Measurements from ENCODE around the gene ALK. TPM values are rescaled to one million over a fixed set of nuclear protein-coding genes. Genes with fewer than 3 reads are reported as not detected.

The ALK gene
- polyA plus RNA-seq, 1 experiment, result not detected

GRCh38 chr2:29310650-29311348 is 610.6 kb downstream of the ALK start:
- Histone ChIP-seq H3K4me3 (ENCODE audit: low read depth, low read length) (no peak overlapping the region), H3K27me3 (ENCODE audit: control insufficient read depth, insufficient read depth, low read length) (peaks cover 23% of the 10 kb centered on the region), H3K9me3 (ENCODE audit: control insufficient read depth, insufficient read depth, low read length) (no peaks in the 10 kb centered on the region), H3K27ac (ENCODE audit: low read depth, low read length) (no peak overlapping the region)
- TF ChIP-seq CTCF (IDR thresholded peaks at IDR 0.05; ENCODE audit: low read depth, low read length), result no peak
- DNase-seq (ENCODE audit: low read depth, low spot score), result no peak
- CTCF ChIA-PET, result interaction anchor here (1.4 to 1.7 kb wide), 2 partner anchors 231 to 609 kb away, joined by 3 read pairs; no protein-coding TSS in a partner anchor
- POLR2A ChIA-PET, result no interaction called here

- H3K9me3 ChIP-seq (ENCODE audit: control insufficient read depth, insufficient read depth, low read length), result no peaks in the 10 kb centered on the region
- DNase-seq (ENCODE audit: low read depth, low spot score), result peak; percentile 34
- POLR2A ChIA-PET, result no interaction called here
Measured at GRCh38 chr2:29309090-29310029, 612.0 kb downstream of the ALK start.

GRCh38 chr2:29308366-29308765 is 613.0 kb downstream of the ALK start:
- Histone ChIP-seq H3K4me3 (ENCODE audit: low read depth, low read length) (no peak overlapping the region), H3K27ac (ENCODE audit: low read depth, low read length) (no peak overlapping the region), H3K27me3 (ENCODE audit: control insufficient read depth, insufficient read depth, low read length) (peaks cover 18% of the 10 kb centered on the region), H3K9me3 (ENCODE audit: control insufficient read depth, insufficient read depth, low read length) (no peaks in the 10 kb centered on the region)
- TF ChIP-seq CTCF (IDR thresholded peaks at IDR 0.05; ENCODE audit: low read depth, low read length), result no peak
- CTCF ChIA-PET, result interaction anchor here (0.7 to 2.9 kb wide), 35 partner anchors 9 to 904 kb away, joined by 3 to 51 read pairs (median 3); no protein-coding TSS in a partner anchor
- POLR2A ChIA-PET, result no interaction called here
- no peak for DNase-seq (ENCODE audit: low read depth, low spot score)

More at GRCh38 chr2:29309090-29310029, 612.0 kb downstream of the ALK start:
- CTCF ChIA-PET, result interaction anchor here (0.6 to 2.9 kb wide), 44 partner anchors 8 to 763 kb away, joined by 3 to 51 read pairs (median 3); no protein-coding TSS in a partner anchor
- Histone ChIP-seq H3K4me3 (ENCODE audit: low read depth, low read length) (no peak overlapping the region), H3K27me3 (ENCODE audit: control insufficient read depth, insufficient read depth, low read length) (peaks cover 20% of the 10 kb centered on the region), H3K27ac (ENCODE audit: low read depth, low read length) (no peak overlapping the region)
- TF ChIP-seq CTCF (IDR thresholded peaks at IDR 0.05; ENCODE audit: low read depth, low read length), result peak; percentile 89

GRCh38 chr2:29307519-29307918 is 613.9 kb downstream of the ALK start:
- H3K27me3 ChIP-seq (ENCODE audit: control insufficient read depth, insufficient read depth, low read length), result peaks cover 15% of the 10 kb centered on the region
- TF ChIP-seq CTCF (IDR thresholded peaks at IDR 0.05; ENCODE audit: low read depth, low read length), result no peak
- CTCF ChIA-PET, result interaction anchor here (0.9 to 2.9 kb wide), 5 partner anchors 10 to 534 kb away, joined by 3 to 51 read pairs (median 6); no protein-coding TSS in a partner anchor
- no peak for DNase-seq (ENCODE audit: low read depth, low spot score)
- H3K27ac ChIP-seq (ENCODE audit: low read depth, low read length), result no peak overlapping the region
- H3K4me3 ChIP-seq (ENCODE audit: low read depth, low read length), result no peak overlapping the region
- POLR2A ChIA-PET, result no interaction called here
- no peaks in the 10 kb centered on the region for H3K9me3 ChIP-seq (ENCODE audit: control insufficient read depth, insufficient read depth, low read length)
